ENCODE measurements around the gene NCOA3.

Gene NCOA3

GRCh38 chr20:47660983-47661700 is 159.5 kb downstream of the NCOA3 start:
- no peak for DNase-seq (ENCODE audit: insufficient read length)
- TF ChIP-seq POLR2A (IDR thresholded peaks at IDR 0.05; ENCODE audit: low read depth, low read length) (no peak), POLR2AphosphoS5 (IDR thresholded peaks at IDR 0.05; ENCODE audit: low read depth, low read length) (no peak), TAF1 (IDR thresholded peaks at IDR 0.05; ENCODE audit: borderline replicate concordance, low read depth, low read length) (no peak)
- FAIRE-seq, result no peak

GRCh38 chr20:47661714-47662113 is 160.0 kb downstream of the NCOA3 start:
- no peak for FAIRE-seq
- TF ChIP-seq POLR2AphosphoS5 (IDR thresholded peaks at IDR 0.05; ENCODE audit: low read depth, low read length) (0 out of 2 replicates have a peak, but pooled peaks have one; percentile 29), TAF1 (IDR thresholded peaks at IDR 0.05; ENCODE audit: borderline replicate concordance, low read depth, low read length) (no peak)
- no peak for DNase-seq (ENCODE audit: insufficient read length)

- FAIRE-seq, result no peak
- no peak for DNase-seq (ENCODE audit: insufficient read length)
- TF ChIP-seq POLR2A (IDR thresholded peaks at IDR 0.05; ENCODE audit: low read depth, low read length), result no peak
- TF ChIP-seq POLR2AphosphoS5 (IDR thresholded peaks at IDR 0.05; ENCODE audit: low read depth, low read length), result no peak
- TF ChIP-seq TAF1 (IDR thresholded peaks at IDR 0.05; ENCODE audit: borderline replicate concordance, low read depth, low read length), result no peak
Observed at GRCh38 chr20:47662483-47663353, 161.0 kb downstream of the NCOA3 start.

- DNase-seq (ENCODE audit: insufficient read length) (peak; percentile 76), FAIRE-seq (peak; percentile 27)
- no peak for TF ChIP-seq TAF1 (IDR thresholded peaks at IDR 0.05; ENCODE audit: borderline replicate concordance, low read depth, low read length)
- no peak; the same call in 1 of the 2 replicates for TF ChIP-seq POLR2A (IDR thresholded peaks at IDR 0.05; ENCODE audit: low read depth, low read length)
- TF ChIP-seq POLR2AphosphoS5 (IDR thresholded peaks at IDR 0.05; ENCODE audit: low read depth, low read length), result peak; percentile 43
Observed at GRCh38 chr20:47663354-47664067, 161.8 kb downstream of the NCOA3 start.

- no peak for DNase-seq (ENCODE audit: insufficient read length)
- FAIRE-seq, result no peak
Observed at GRCh38 chr20:47664068-47664437, 162.4 kb downstream of the NCOA3 start.

GRCh38 chr20:47664744-47665143 is 163.1 kb downstream of the NCOA3 start:
- FAIRE-seq, result no peak
- DNase-seq (ENCODE audit: insufficient read length), result no peak
- TF ChIP-seq POLR2A (IDR thresholded peaks at IDR 0.05; ENCODE audit: low read depth, low read length), result no peak
- no peak for TF ChIP-seq POLR2AphosphoS5 (IDR thresholded peaks at IDR 0.05; ENCODE audit: low read depth, low read length)
- TF ChIP-seq TAF1 (IDR thresholded peaks at IDR 0.05; ENCODE audit: borderline replicate concordance, low read depth, low read length), result no peak

More at GRCh38 chr20:47664068-47664437, 162.4 kb downstream of the NCOA3 start:
- TF ChIP-seq POLR2AphosphoS5 (IDR thresholded peaks at IDR 0.05; ENCODE audit: low read depth, low read length) (0 out of 2 replicates have a peak, but pooled peaks have one; percentile 31), POLR2A (IDR thresholded peaks at IDR 0.05; ENCODE audit: low read depth, low read length) (no peak)

GRCh38 chr20:47665221-47665991 is 163.7 kb downstream of the NCOA3 start:
- FAIRE-seq, result no peak
- TF ChIP-seq POLR2AphosphoS5 (IDR thresholded peaks at IDR 0.05; ENCODE audit: low read depth, low read length), result no peak
- TF ChIP-seq POLR2A (IDR thresholded peaks at IDR 0.05; ENCODE audit: low read depth, low read length), result no peak; the same call in 1 of the 2 replicates
- DNase-seq (ENCODE audit: insufficient read length), result no peak

- FAIRE-seq (no peak), DNase-seq (ENCODE audit: insufficient read length) (no peak)
- TF ChIP-seq POLR2AphosphoS5 (IDR thresholded peaks at IDR 0.05; ENCODE audit: low read depth, low read length) (peak; percentile 20; the same call in 1 of the 2 replicates), POLR2A (IDR thresholded peaks at IDR 0.05; ENCODE audit: low read depth, low read length) (no peak)
Observed at GRCh38 chr20:47666304-47666703, 164.6 kb downstream of the NCOA3 start.

GRCh38 chr20:47667086-47667485 is 165.4 kb downstream of the NCOA3 start:
- no peak for DNase-seq (ENCODE audit: insufficient read length)
- FAIRE-seq, result no peak
- TF ChIP-seq TAF1 (IDR thresholded peaks at IDR 0.05; ENCODE audit: borderline replicate concordance, low read depth, low read length) (no peak), POLR2AphosphoS5 (IDR thresholded peaks at IDR 0.05; ENCODE audit: low read depth, low read length) (no peak), POLR2A (IDR thresholded peaks at IDR 0.05; ENCODE audit: low read depth, low read length) (no peak)

- DNase-seq (ENCODE audit: insufficient read length) (no peak), FAIRE-seq (no peak)
- TF ChIP-seq POLR2AphosphoS5 (IDR thresholded peaks at IDR 0.05; ENCODE audit: low read depth, low read length), result peak; percentile 22; the same call in 1 of the 2 replicates
- peak; percentile 39; the same call in 1 of the 2 replicates for TF ChIP-seq POLR2A (IDR thresholded peaks at IDR 0.05; ENCODE audit: low read depth, low read length)
- no peak for TF ChIP-seq TAF1 (IDR thresholded peaks at IDR 0.05; ENCODE audit: borderline replicate concordance, low read depth, low read length)
Observed at GRCh38 chr20:47667531-47668312, 166.0 kb downstream of the NCOA3 start.
